ENCODE results near the gene DNM3.

Gene DNM3

DNA sequence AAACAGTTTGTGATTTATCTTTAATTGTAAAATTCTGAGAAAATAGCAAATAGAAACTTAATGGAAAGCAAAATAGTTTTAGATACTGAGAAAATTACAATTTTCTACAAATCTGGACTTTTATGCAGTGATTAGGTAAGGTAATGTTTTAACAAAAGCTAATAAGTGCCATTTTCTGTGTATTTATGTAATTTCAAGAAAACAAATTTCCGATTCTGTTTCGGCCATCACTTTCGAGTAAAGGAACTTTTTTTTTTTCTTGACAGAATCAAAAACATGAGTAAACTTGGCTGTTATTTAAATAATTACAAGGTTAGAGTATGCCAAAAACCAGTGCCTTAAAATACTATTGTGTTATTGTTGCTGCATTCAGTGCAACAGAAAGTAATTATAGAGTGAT lies 298.8 kb downstream of the DNM3 start:
- no peak for DNase-seq (ENCODE audit: low read depth in 2 of 2)

DNA sequence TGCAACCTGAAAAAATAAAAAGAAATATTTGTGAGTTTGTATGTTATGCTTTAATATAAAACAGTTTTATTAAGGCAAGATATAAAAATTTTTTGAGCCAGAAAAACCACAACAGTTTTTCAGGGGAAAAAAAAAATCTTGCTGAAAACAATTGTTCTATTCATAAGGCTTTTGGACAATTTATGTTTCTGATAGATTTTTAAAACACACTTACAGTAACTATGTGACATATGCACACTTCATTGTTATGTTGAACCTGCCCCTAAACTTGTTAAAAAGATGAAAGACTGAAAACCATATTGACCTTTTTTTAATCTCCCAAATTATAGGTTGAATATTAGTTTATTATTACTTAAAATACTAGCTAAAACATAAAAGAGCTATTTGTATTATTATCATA lies 299.3 kb downstream of the DNM3 start:
- no peak for DNase-seq (ENCODE audit: low read depth in 2 of 2)

DNA sequence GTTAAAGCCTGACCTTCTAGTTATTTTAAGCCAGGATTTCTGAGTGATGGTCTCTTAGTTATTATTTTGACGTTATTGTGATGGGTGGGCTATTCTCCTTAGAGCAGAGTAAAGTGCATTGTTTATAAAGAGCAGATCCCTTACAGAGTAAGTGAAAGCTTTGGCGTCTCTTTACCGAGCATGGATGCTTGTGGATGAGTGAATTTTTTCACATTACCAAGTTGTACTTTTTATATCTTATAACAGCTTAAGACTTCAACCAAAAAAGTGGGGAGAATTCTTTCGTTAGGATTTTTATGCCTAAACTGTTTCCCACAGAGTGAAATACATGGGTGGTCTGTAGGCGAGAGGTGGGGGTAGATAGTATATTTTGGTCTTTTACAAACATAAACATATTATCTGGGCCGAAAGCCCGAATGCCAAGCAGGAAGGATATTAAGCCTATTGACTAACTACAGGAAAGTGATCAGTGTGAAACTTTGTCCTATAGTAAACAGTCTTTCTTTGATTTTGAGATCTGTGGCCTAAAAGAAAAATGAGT lies 300.1 kb downstream of the DNM3 start:
- no peak for DNase-seq (ENCODE audit: low read depth in 2 of 2)

DNA sequence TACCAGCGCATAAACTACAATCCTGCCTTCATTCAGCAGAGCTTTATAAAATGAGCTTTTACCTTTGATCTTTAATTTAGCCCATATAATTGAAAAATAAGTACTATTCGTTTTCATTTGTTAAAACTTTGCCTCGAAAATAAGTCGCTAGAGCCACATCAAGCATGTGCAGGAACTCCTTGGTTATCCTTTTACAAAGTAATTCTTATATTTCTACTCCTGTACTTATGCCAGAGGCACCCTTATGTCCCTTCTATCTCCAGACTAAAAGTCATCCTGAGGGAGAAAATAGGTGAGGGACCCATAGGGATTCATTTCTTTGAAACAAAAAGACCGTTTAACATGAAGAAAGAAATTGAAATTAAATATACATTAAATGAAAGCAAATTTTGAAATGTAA lies 301.0 kb downstream of the DNM3 start:
- no peak for DNase-seq (ENCODE audit: low read depth in 2 of 2)

DNA sequence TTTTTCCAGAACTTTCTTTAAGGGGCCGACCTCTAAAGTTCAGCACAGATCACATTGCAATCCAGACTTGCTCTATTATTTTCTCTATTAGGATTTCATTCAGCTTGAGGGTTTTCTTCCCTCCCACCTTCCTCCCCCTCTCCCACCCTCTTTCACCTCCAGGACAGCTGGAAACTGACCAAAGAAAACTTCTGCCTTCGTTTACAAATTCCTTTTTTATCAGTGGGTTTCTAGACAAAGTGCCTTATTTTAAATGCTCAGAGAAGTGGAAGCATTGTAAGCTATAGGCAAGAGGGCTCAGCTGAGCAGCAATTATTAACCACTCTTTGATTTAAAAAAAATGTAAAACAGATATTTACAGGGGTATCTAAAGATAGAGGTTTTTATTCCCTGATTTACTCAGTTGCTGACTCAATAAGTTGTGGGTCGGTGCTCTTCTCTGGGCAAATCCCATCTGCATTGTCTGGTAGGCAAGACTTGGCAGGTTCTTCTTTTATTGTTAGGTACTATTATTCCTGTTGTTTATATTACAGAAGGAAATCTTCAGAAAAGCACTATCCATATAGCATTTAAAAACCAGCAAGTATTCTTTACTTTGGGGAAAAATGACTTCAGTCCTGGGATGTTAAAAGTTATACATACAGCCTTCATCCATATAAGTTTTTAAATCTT lies 302.2 kb downstream of the DNM3 start:
- DNase-seq (ENCODE audit: low read depth in 2 of 2): no peak

DNA sequence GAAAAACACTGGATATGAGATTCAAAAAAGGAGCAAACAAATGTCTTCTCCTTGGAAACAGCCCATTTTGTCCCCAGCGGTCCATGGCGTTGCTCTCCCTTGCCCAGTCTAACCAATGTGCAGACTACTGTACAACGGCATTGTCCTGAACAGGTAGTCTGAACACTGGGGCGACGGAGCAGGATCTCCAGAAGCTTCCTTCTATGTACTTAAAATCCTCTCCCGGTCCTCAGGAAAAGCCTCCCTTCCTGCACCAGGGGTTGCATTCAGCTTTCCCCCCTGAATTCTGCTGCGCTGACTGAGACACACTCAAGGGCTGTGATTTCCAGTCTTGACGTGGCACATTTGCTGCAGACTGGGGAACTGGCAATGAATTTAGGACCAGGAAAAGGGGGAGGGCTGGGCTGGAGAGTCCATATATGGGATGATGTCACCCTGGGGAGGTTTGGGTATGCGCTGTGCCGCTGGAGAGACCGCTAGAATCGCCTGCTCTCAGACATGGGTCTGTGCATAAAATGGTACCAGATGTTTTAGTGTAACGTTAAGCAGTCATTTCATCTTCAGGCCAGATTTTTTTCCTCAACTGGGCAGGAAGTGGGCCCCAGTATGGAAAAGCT lies 303.3 kb downstream of the DNM3 start:
- DNase-seq (ENCODE audit: low read depth in 2 of 2): no peak

DNA sequence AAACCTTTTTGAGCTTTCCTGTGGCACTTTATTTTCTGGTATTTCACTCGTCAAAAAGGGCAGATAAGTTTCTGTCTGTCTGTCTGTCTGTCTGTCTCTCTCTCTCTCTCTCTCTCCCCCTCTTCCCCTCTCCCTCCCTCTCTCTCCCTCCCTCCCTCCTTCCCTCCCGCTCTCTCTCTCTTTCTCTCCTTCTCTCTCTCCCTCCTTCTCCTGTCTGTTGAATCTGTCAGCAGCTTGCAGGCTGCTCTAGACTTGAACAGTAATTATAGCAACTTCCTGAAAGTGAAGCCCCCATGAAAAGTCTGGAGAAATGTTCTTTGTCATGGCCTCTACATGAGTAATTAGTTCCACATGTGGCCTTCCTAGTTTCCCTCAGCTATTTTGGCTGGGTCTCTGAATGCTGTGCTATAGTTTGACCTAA lies 303.9 kb downstream of the DNM3 start:
- no peak for DNase-seq (ENCODE audit: low read depth in 2 of 2)

DNA sequence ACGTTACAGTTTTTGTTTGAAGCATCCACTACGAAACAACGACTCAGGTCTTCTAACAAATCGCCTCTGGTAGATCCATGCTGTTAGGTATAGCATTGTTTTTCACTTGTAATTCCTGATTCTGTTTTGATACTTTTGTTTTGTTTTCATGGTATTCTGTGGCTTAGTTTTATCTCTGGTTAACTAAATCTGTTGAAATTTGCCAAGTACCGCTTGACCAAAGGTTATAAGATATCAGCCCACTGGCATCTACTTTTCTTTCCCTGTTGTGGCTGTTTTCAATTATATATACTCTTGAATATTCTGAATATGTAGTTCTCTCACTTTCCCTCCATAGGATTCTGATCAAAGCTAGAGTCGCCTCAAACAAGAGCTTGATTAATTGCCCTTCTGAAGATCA lies 304.4 kb downstream of the DNM3 start:
- no peak for DNase-seq (ENCODE audit: low read depth in 2 of 2)

DNA sequence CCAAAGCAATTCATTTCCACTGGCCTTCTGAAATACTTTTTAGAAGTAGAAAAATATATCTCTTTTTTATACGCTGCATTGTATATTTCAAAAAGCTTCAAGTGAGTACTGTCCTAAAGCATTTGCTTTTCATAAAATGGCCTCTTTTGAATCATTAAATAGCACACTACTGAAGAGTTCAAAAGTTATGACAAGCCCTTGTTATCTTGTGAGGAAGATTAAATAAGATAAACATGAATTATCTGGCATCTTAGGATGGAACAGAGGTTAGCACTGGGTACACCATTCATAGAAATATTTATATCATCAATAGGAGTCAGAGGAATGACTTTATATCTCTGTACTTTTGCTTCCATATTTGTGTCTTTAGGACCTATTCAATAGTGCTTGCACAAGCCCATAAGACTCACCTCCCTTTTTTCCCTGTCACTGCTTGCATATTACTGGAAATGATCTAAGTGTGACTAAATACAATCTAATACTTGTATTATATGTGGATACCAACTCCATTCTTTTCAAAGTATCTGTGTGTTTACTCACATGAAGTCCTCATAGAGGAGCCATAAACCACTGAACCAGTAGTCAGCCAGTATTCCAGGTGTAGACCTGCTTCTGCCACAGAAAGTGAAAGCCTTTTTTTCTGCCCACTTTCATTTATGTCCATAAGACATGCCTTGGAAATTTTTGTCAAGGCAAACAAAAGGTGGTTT lies 305.0 kb downstream of the DNM3 start:
- DNase-seq (ENCODE audit: low read depth in 2 of 2): no peak

DNA sequence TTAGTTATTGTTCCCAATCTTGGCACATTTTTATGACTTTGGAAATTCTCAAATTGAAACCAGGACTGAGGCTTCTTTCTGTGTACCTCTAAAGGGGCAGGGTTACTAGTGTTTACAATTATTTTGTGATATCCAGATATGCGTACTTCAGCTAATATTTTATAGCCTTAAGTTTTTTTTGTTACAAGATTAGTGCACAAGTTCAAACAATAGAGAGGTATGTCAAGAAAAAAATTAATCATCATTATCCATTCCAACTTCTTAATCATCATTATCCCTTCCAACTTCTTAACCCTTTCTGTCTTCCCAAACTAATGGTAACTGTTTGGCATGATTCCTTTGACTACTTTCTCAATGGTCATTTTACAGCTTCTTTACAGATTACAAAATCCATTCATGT lies 306.2 kb downstream of the DNM3 start:
- no peak for DNase-seq (ENCODE audit: low read depth in 2 of 2)

DNA sequence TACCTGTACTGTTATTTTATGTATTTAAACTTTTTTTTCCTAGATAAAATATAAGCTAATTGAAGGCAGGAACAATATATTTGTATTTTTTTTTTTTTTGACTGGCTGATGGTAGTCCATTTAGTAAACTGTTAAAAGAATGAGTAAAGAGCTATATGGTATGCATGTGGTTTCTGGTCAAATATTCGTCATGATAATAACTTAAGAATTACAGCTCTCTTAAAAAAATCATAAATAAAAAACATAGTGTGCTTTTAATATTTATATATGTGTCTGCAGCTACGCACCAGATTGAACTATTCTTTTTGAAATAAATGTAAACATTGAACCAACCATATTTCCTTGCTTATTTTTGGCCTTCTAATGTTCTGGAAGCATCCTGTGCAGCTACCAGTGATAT lies 306.9 kb downstream of the DNM3 start:
- no peak for DNase-seq (ENCODE audit: low read depth in 2 of 2)

DNA sequence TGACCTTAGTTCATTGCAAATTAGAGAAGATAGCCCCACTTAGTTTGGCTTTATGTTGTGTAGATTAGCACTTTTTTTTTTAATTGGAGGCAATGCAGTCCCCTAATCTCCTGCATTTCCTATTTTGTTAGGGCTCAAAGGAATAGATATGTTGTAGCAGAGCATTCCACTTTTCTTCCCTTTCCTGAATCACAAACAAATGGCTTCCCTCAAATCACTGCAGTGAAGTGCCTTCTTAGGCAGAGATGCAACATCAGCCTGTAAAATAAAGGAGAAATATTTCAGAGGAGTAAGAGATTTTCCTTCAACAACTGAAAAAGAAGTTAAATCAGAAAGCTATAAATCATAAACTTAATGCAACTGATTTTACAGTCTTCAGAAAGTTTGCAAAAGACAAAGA lies 307.4 kb downstream of the DNM3 start:
- no peak for DNase-seq (ENCODE audit: low read depth in 2 of 2)

DNA sequence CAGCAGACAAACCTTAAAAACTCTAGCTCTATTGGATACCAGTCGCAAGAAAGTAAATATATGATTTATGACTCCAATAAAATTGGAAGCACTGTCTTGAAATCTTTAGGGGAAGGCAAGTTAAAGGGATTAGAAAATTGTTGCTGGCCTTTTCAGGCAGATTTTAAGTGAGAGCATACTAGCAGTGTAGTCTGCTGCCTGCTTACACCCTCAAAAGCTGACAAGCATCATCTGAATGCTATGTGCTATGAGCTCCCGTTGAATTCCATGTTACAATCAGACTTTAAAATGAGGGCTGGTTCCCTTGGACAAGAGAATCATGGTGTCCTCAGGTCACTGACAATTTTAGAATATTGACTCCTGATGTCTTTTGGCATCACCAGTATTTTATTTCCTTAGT lies 308.0 kb downstream of the DNM3 start:
- DNase-seq (ENCODE audit: low read depth in 2 of 2): no peak

DNA sequence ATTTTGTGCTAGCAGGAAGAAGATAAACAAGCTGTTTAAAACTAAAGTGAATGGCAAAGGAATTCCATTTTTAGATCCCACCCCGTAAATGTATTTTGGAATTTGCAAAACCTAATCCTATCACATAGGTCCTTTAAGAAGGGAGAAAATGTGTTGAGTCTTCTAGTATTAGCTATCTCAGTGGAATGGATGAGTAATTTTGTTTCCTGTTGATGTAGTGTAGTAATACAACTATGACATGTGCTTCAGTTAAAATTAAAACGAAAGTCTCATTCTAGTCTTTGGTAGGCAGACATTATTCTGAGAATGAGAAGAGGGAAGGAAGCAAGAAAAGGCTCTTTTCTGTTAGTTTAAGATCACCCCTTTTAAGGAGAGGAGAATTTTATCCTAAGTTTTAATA lies 313.3 kb downstream of the DNM3 start:
- DNase-seq (ENCODE audit: low read depth in 2 of 2): no peak

DNA sequence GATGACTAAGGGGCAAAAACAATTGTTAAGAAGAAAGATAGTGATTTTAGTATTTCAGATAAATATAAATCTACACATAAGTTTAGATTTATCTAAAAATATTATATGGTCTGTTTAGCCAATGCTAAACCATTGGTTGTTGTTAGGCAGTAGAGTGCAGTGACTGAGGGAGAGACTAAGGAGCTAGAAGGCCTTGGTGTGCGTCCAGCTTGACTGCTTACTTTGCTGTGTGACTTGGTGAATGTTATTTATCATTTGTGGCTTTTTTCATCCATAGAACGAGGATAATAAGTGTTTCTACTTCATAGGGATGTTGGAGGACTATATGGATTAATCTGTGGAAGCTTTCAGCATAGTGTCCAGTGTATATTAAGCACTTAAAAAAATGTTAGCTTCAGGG lies 314.5 kb downstream of the DNM3 start:
- no peak for DNase-seq (ENCODE audit: low read depth in 2 of 2)

DNA sequence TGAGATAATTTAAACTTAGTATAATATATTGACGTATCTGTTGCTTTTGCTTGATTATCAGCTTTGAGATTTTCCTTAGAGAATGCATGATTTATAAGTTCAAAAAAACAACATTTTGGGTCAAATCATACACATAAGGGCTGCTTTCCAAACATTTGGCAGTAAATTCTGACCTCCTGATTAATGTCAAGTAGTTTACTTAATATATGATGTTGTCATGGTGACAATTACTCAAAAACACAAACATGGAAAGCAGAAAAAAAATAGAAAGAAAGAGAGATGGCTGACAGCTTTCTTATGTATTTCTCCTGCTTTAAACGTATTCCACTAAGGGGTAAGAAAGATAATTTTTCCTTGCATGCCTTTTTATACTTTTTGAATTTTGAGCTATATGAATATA lies 320.9 kb downstream of the DNM3 start:
- DNase-seq (ENCODE audit: low read depth in 2 of 2): no peak

DNA sequence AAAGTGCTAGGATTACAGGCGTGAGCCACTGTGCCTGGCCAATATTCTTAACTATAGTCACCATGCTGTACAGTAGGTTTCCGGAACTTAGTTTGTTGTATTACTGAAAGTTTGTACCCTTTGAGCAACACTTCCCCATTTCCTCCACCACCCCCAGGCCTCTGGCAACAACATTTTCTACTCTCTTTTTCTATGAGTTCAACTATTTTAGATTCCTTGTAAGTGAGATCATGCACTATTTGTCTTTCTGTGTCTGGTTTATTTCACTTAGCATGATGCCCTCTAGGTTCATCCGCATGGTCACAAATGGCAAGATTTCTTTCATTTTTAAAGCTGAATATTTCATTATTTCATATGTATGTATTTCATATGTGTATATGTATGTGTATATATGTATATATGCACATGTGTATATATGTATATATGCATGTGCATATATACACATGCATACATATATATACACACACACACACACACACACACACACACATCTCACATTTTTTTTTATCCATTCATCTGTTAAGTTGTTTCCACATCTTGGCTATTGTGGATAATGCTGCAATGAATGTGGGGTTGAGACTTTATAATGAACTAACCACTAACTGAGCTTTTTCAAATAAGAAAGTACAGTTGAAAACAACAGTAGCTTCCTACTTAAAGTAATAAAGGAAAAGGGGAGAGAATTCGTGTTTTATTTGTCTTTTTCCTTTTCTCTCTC lies 322.4 kb downstream of the DNM3 start:
- no peak for DNase-seq (ENCODE audit: low read depth in 2 of 2)

DNA sequence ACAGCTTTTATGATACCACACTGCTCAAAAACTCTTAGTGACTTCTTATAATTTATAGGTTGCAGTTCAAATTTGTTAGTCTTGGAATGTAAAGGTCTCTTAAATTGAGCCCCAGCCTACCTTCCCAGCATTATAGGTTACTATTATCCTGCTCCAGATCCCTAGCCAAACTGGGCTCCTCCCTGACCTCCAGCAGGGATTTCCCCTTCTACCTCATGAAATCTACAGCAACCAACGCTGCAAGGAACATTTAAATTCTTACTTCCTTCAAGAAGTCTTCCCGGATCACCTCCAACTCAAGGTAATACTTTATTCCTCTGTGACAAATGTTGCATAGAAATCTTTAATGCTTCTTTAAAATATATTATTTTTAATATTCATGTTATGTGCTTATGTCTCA lies 324.1 kb downstream of the DNM3 start:
- no peak for DNase-seq (ENCODE audit: low read depth in 2 of 2)

DNA sequence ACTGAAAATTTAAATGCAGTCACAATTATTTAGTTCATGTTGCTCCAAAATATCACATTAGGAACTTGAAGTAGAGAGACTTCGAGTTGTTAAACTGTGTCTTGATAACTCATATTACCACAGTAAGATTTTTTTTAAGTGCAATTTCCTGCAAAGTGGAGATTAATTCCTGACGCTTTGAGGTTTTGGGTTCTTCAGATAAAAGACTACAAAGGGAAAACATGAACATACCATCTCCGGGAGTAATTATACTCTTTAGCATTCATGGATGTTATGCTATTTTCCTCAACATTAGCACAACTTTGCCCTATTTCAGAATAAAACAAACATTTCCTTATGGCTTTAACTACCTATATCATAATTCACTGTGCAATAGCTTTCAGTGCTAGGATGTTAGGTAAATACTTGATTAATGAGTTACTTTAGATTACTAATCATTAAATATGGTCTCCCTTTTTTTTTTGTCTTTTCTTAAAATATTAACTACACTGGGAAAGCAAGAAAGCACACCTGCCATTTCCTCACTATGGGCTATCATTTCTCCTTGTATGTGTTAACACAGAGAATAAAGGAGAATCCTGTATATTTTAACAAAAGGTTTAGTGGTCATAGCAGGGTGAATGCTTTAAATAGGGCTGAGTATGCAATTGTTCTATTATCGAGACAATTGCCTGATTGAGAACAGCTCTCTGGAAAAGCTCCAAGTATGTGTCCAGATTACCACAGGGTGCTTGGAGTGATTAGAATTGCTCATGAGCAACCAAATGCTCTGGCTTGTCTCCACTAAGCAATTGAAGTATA lies 326.7 kb downstream of the DNM3 start:
- DNase-seq (ENCODE audit: low read depth in 2 of 2): no peak

DNA sequence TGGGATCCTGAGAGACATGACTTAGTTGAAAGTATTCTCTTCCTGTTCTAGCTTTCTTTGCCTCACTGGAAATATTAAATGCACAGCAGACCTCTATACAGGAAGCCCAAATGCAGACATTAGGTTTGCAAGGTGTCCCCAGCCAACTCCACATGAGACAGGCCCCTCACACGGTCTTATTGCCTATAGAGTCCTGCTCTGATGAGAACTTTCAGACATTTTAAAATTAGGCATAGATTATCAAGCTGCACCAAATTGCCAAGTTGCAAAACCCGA lies 327.2 kb downstream of the DNM3 start:
- no peak for DNase-seq (ENCODE audit: low read depth in 2 of 2)

DNA sequence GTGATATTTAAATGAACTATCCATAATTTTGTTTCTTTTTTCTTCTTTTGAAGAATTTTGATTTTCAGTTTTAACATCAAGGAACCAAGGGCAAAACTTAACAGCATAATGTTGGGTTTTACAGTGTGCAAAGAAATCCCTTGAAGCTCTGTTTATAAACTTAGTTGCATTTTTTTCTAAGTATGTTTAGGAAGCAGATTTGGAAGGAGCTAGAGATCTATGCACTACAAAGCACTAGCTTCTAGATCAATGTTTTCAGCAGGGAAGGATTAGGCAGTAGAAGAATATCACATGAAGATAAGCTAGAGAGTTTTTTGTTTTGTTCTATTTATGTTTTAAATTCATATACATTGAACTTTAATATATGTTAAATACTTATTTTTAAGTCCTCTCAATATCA lies 328.5 kb downstream of the DNM3 start:
- no peak for DNase-seq (ENCODE audit: low read depth in 2 of 2)

DNA sequence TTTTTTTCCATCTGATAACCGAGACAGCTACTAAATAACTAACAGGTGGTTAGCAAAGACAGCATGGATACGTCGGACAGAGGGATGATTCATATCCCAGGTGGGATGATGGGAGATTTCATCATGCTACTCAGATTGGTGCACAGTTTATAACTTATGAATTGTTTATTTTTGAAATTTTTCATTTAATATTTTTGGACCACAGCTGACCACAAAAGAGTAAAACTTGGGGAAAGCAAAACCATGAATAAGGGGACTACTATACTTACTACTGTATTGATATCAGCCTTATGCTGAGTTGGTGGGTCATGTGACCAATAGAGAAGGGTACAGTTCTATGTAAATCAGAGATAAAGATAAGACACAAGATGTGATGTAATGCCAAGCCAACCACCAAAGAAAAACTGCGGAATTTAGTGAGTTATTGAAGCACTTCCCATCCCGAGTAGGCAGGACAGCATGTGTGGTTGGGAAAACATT lies 331.1 kb downstream of the DNM3 start:
- DNase-seq (ENCODE audit: low read depth in 2 of 2): no peak

Measured in stimulated activated CD4-positive, alpha-beta T cell treated with anti-CD3 and anti-CD28 coated beads, Interleukin-4, amount 100 ng/mL, for 48 hours (primary cell).